GM23338 (cell line): ENCODE measurements around the gene PELO. TPM values are rescaled to one million over a fixed set of nuclear protein-coding genes. Genes with fewer than 3 reads are reported as not detected.

ENCODE experiments used
- ATAC-seq: fragments of 200-7000 bp; cut with Tn5 transposase; 3 replicates; pipeline ENCODE4 v1.9.1; 2020
- DNase-seq: peaks from one replicate; pipeline ENCODE4 v3.0.0-alpha.2; 2015; ENCODE audit warnings: low spot score
- H2AFZ ChIP-seq: fragments of 200-600 bp; sonication (generic); 2 replicates; pipeline ENCODE4 v1.8.0; 2016; ENCODE audit warnings: antibody characterized with exemption, mild to moderate bottlenecking, moderate library complexity
- H3F3A ChIP-seq: fragments of 200-600 bp; sonication (generic); replicated peaks from 2 replicates; pipeline ENCODE4 v1.8.0; 2017; ENCODE audit warnings: antibody characterized with exemption, mixed run types, low read depth
- H3K27ac ChIP-seq: fragments of 200-600 bp; sonication (generic); 2 replicates; pipeline ENCODE4 v1.6.1; 2016; ENCODE audit warnings: low read depth
- H3K27me3 ChIP-seq: fragments of 200-600 bp; sonication (generic); 2 replicates; pipeline ENCODE4 v1.8.0; 2016; ENCODE audit warnings: mild to moderate bottlenecking, mixed run types, moderate library complexity; ENCODE audit not compliant: insufficient read depth
- H3K36me3 ChIP-seq: fragments of 200-600 bp; sonication (generic); 2 replicates; pipeline ENCODE4 v1.8.0; 2016; ENCODE audit warnings: mild to moderate bottlenecking; ENCODE audit not compliant: insufficient read depth
- H3K4me1 ChIP-seq: fragments of 200-600 bp; sonication (generic); 2 replicates; pipeline ENCODE4 v1.8.0; 2016; ENCODE audit warnings: mild to moderate bottlenecking, moderate library complexity; ENCODE audit not compliant: insufficient read depth
- H3K4me2 ChIP-seq: fragments of 200-600 bp; sonication (generic); 2 replicates; pipeline ENCODE4 v1.7.1; 2017; ENCODE audit warnings: mixed run types
- H3K4me3 ChIP-seq: fragments of 200-600 bp; sonication (generic); 2 replicates; pipeline ENCODE4 v1.6.1; 2016; ENCODE audit warnings: mixed run types
- H3K79me2 ChIP-seq: fragments of 200-600 bp; sonication (generic); replicated peaks from 2 replicates; pipeline ENCODE4 v1.8.0; 2017; ENCODE audit warnings: mild to moderate bottlenecking; ENCODE audit not compliant: insufficient read depth
- H3K9me2 ChIP-seq: fragments of 200-600 bp; sonication (generic); 2 replicates; pipeline ENCODE4 v1.8.0; 2017; ENCODE audit not compliant: insufficient read depth
- H4K20me1 ChIP-seq: fragments of 200-600 bp; sonication (generic); replicated peaks from 2 replicates; pipeline ENCODE4 v1.8.0; 2017; ENCODE audit warnings: mild to moderate bottlenecking; ENCODE audit not compliant: insufficient read depth
- H3K27ac Mint-ChIP-seq: 2 replicates; pipeline ENCODE4 v1.8.0; 2020; ENCODE audit warnings: inconsistent platforms, mild to moderate bottlenecking, moderate library complexity, mixed read lengths
- H3K27me3 Mint-ChIP-seq: 3 replicates; pipeline ENCODE4 v1.8.0; 2022; ENCODE audit warnings: low read depth, mild to moderate bottlenecking, moderate library complexity, mixed read lengths, inconsistent platforms; ENCODE audit not compliant: insufficient read depth, poor library complexity
- H3K36me3 Mint-ChIP-seq: 3 replicates; pipeline ENCODE4 v1.8.0; 2021; ENCODE audit warnings: low read depth, mild to moderate bottlenecking, inconsistent platforms, moderate library complexity, mixed read lengths
- H3K4me1 Mint-ChIP-seq: 3 replicates; pipeline ENCODE4 v1.8.0; 2020; ENCODE audit warnings: mild to moderate bottlenecking, inconsistent platforms, mixed read lengths
- H3K4me3 Mint-ChIP-seq: 3 replicates; pipeline ENCODE4 v1.8.0; 2021; ENCODE audit warnings: moderate library complexity, mild to moderate bottlenecking, inconsistent platforms, mixed read lengths
- H3K9me3 Mint-ChIP-seq: 3 replicates; pipeline ENCODE4 v1.8.0; 2020; ENCODE audit warnings: moderate library complexity, mild to moderate bottlenecking, inconsistent platforms, mixed read lengths
- CREB1 ChIP-seq: fragments of 250-450 bp; sonication (Bioruptor Pico); IDR thresholded peaks from 2 replicates; pipeline ENCODE4 v1.5.0; 2020; ENCODE audit warnings: low read depth, mild to moderate bottlenecking, moderate library complexity
- CTCF ChIP-seq, 2 experiments: fragments of 200-600 bp in 1 of 2; sonication (generic) in 1 of 2; conservative IDR thresholded peaks; 2 replicates each; pipeline versions ENCODE4 v1.5.1 to v1.6.1; 2016 to 2017; ENCODE audit warnings: antibody characterized with exemption in 2 of 2, low read depth in 2 of 2, mild to moderate bottlenecking in 2 of 2, moderate library complexity in 1 of 2
- ETS1 ChIP-seq: IDR thresholded peaks from 2 replicates; pipeline ENCODE4 v1.6.1; 2016; ENCODE audit warnings: antibody characterized with exemption
- EZH2 ChIP-seq: fragments of 200-600 bp; sonication (generic); IDR thresholded peaks from one replicate; pipeline ENCODE4 v1.8.0; 2017; ENCODE audit warnings: antibody characterized with exemption, mild to moderate bottlenecking, low read depth; ENCODE audit not compliant: unreplicated experiment
- REST ChIP-seq: IDR thresholded peaks from one replicate; pipeline ENCODE4 v1.6.1; 2018; ENCODE audit warnings: antibody characterized with exemption; ENCODE audit not compliant: unreplicated experiment
- ZNF114 ChIP-seq: fragments of 250-450 bp; sonication (Bioruptor Pico); IDR thresholded peaks from 2 replicates; pipeline ENCODE4 v1.5.0; 2020; ENCODE audit warnings: mild to moderate bottlenecking, moderate library complexity
- ZNF331 ChIP-seq: fragments of 250-450 bp; sonication (Bioruptor Pico); IDR thresholded peaks from 2 replicates; pipeline ENCODE4 v1.5.0; 2020; ENCODE audit warnings: low read depth, mild to moderate bottlenecking, moderate library complexity
- ZNF462 ChIP-seq: fragments of 250-450 bp; sonication (Bioruptor Pico); IDR thresholded peaks from 2 replicates; pipeline ENCODE4 v1.5.0; 2020; ENCODE audit warnings: mild to moderate bottlenecking, moderate library complexity
- polyA plus RNA-seq: library from polyadenylated mRNA; unstranded; fragments of >200 nt; fragmentation: Nextera tagmentation; extraction: Ambion mirVana; gene quantifications from 2 replicates; pipeline ENCODE4 v1.2.1, GENCODE V29; 2016
- total RNA-seq: library from RNA; depleted of rRNA; stranded (reverse); fragments of >200 nt; shearing (Covaris generic); gene quantifications from 2 replicates; pipeline ENCODE4 v1.2.3, GENCODE V29; 2014

PELO gene
- total and polyA plus RNA-seq, 2 experiments from 2014 or later = 13.6 to 15.6 TPM

GRCh38 chr5:52807037-52807436 lies 19.3 kb downstream of the PELO start (continued):
- no peak for TF ChIP-seq ZNF462
- no peak for TF ChIP-seq EZH2
- no peak for TF ChIP-seq ETS1
- TF ChIP-seq ZNF114 (CRISPR knock-in tag) = no peak
- no peak for TF ChIP-seq ZNF331 (CRISPR knock-in tag)
- no peak for TF ChIP-seq CTCF (conservative IDR thresholded peaks at IDR 0.05; ENCODE audit: low read depth in 2 of 2)

- Histone ChIP-seq H3K4me2 (no peak overlapping the region), H3K79me2 (peaks cover 30% of the 10 kb centered on the region), H3F3A (no peaks in the 10 kb centered on the region), H2AFZ (no peak overlapping the region), H3K27me3 (no peaks in the 10 kb centered on the region), H3K4me1 (peaks cover 14% of the 10 kb centered on the region), H3K27ac (no peak overlapping the region), H3K9me2 (no peaks in the 10 kb centered on the region), H4K20me1 (no peaks in the 10 kb centered on the region), H3K4me3 (no peak overlapping the region), H3K36me3 (no peaks in the 10 kb centered on the region)
- peaks cover 8% of the 10 kb centered on the region; the same call in 2 of the 3 replicates for H3K36me3 Mint-ChIP-seq
- peaks cover 19% of the 10 kb centered on the region; the same call in 2 of the 3 replicates for H3K4me1 Mint-ChIP-seq
- DNase-seq (no peak), ATAC-seq (no peak)
- H3K27ac Mint-ChIP-seq = no peak overlapping the region
- no peaks in the 10 kb centered on the region for H3K9me3 Mint-ChIP-seq
- no peaks in the 10 kb centered on the region for H3K27me3 Mint-ChIP-seq
- no peak overlapping the region for H3K4me3 Mint-ChIP-seq
- TF ChIP-seq REST = no peak
- TF ChIP-seq CREB1 (CRISPR knock-in tag) = no peak
These were observed 20.0 kb downstream of the PELO start for GRCh38 chr5:52807723-52808122.
